GM12878 (cell line): ENCODE results near the gene HNRNPA1. TPM values are rescaled to one million over a fixed set of nuclear protein-coding genes. Genes with fewer than 3 reads are reported as not detected.
A peak's percentile ranks its signal among the peaks of the same experiment; 100 is the strongest.
"Not testable (repeated sequence)": the region's sequence is repeated elsewhere in the genome, so short reads cannot be mapped to it uniquely, and the experiment has no call there.

Source experiments
- ATAC-seq: fragments of 200-7000 bp; cut with Tn5 transposase; 3 replicates; pipeline ENCODE4 v1.9.1; 2020; ENCODE audit warnings: mild to moderate bottlenecking, moderate library complexity
- BruUV-seq: library from RNA; stranded (reverse); fragments of 400-500 nt; replicated peaks from 2 replicates; lab custom pipeline; 2021; lab: Mats Ljungman, UMichigan
- CTCF ChIA-PET: fragments of 300-600 bp; sonication (Branson Sonifier 250); formaldehyde crosslinking; extraction: SDS; loops from one replicate; lab custom pipeline; 2021; ENCODE audit warnings: inconsistent platforms; lab: Yijun Ruan, JAX
- POLR2A ChIA-PET: fragments of 350-600 bp; formaldehyde crosslinking; extraction: SDS; loops from one replicate; lab custom pipeline; 2021; ENCODE audit warnings: inconsistent platforms; lab: Charles Lee
- RAD21 ChIA-PET: fragments of 300-600 bp; sonication (Branson Sonifier 250); formaldehyde crosslinking; loops from one replicate; lab custom pipeline; 2023; ENCODE audit warnings: antibody characterized with exemption; ENCODE audit not compliant: unreplicated experiment; lab: Charles Lee
- SMC1A ChIA-PET: fragments of 300-600 bp; sonication (Branson Sonifier 250); formaldehyde crosslinking; loops from one replicate; lab custom pipeline; 2023; ENCODE audit not compliant: unreplicated experiment, uncharacterized antibody; lab: Charles Lee
- DNase-seq: peaks from one replicate; pipeline ENCODE4 v3.0.0-alpha.2; 2011; ENCODE audit warnings: low read depth, low spot score
- FAIRE-seq: peaks from 3 replicates; lab custom pipeline; 2011; peaks lifted over from hg19 to GRCh38; lab: Jason Lieb, UNC
- H2AFZ ChIP-seq: 2 replicates; pipeline ENCODE4 v1.6.0; 2011; ENCODE audit warnings: low read depth, low read length, control low read depth; ENCODE audit not compliant: control insufficient read depth
- H3K27ac ChIP-seq: 2 replicates; pipeline ENCODE4 v1.5.1; 2011; ENCODE audit warnings: control low read depth; ENCODE audit not compliant: control insufficient read depth, insufficient read depth
- H3K27me3 ChIP-seq, 2 experiments: replicated peaks in 1 of 2; 2 replicates each; pipeline versions ENCODE4 v1.6.0 to v1.6.1; 2011; ENCODE audit warnings: low read length in 1 of 2; ENCODE audit not compliant: control insufficient read depth in 2 of 2, insufficient read depth in 2 of 2
- H3K36me3 ChIP-seq, 2 experiments: 2 replicates each; pipeline ENCODE4 v1.5.1; 2011; ENCODE audit warnings: low read length in 1 of 2; ENCODE audit not compliant: control insufficient read depth in 2 of 2, insufficient read depth in 2 of 2
- H3K4me1 ChIP-seq: 2 replicates; pipeline ENCODE4 v1.6.1; 2011; ENCODE audit warnings: mild to moderate bottlenecking, low read length, moderate library complexity, mixed read lengths; ENCODE audit not compliant: control insufficient read depth, insufficient read depth
- H3K4me2 ChIP-seq: 2 replicates; pipeline ENCODE4 v1.6.0; 2011; ENCODE audit warnings: control low read depth; ENCODE audit not compliant: control insufficient read depth, insufficient read depth
- H3K4me3 ChIP-seq: fragments of 200-600 bp; sonication (generic); 2 replicates; pipeline ENCODE4 v1.5.1; 2016
- H3K79me2 ChIP-seq: 2 replicates; pipeline ENCODE4 v1.6.0; 2011; ENCODE audit warnings: low read length; ENCODE audit not compliant: control insufficient read depth, insufficient read depth
- H3K9ac ChIP-seq: 2 replicates; pipeline ENCODE4 v1.8.0; 2011; ENCODE audit warnings: low read length, control low read depth, mixed read lengths; ENCODE audit not compliant: control insufficient read depth, insufficient read depth
- H3K9me3 ChIP-seq: replicated peaks from 3 replicates; pipeline ENCODE4 v1.5.1; 2011; ENCODE audit warnings: mild to moderate bottlenecking, low read length; ENCODE audit not compliant: control insufficient read depth, insufficient read depth
- H4K20me1 ChIP-seq: 2 replicates; pipeline ENCODE4 v1.6.0; 2011; ENCODE audit not compliant: control insufficient read depth, insufficient read depth
- BCL3 ChIP-seq: IDR thresholded peaks from 2 replicates; pipeline ENCODE4 v1.6.1; 2011; ENCODE audit warnings: borderline replicate concordance, low read depth, mild to moderate bottlenecking, moderate library complexity, low read length; ENCODE audit not compliant: insufficient read depth, poor library complexity, severe bottlenecking
- CEBPB ChIP-seq, 2 experiments: fragments of 150-350 bp in 1 of 2; IDR thresholded peaks; 2 replicates each; pipeline ENCODE4 v1.6.1; 2012 to 2014; ENCODE audit warnings: low read depth in 2 of 2, low read length in 2 of 2, borderline replicate concordance in 1 of 2, inconsistent platforms in 1 of 2
- KLF5 ChIP-seq: fragments of 450-650 bp; IDR thresholded peaks from 2 replicates; pipeline ENCODE4 v1.6.1; 2014; ENCODE audit warnings: mild to moderate bottlenecking; ENCODE audit not compliant: partially characterized antibody
- MLLT1 ChIP-seq: fragments of 450-650 bp; IDR thresholded peaks from 2 replicates; pipeline ENCODE4 v1.6.1; 2016; ENCODE audit warnings: mild to moderate bottlenecking
- PKNOX1 ChIP-seq: fragments of 450-650 bp; IDR thresholded peaks from 2 replicates; pipeline ENCODE4 v1.6.1; 2016; ENCODE audit warnings: mild to moderate bottlenecking
- SKIL ChIP-seq: fragments of 450-650 bp; IDR thresholded peaks from 2 replicates; pipeline ENCODE4 v1.6.1; 2017; ENCODE audit warnings: mild to moderate bottlenecking, low read depth, inconsistent platforms; ENCODE audit not compliant: poor library complexity, severe bottlenecking
- USF2 ChIP-seq: IDR thresholded peaks from 2 replicates; pipeline ENCODE4 v1.6.1; 2011; ENCODE audit warnings: low read depth, low read length, improper control_type of control experiment, borderline replicate concordance
- WGBS: methylation state at CpG from one replicate; pipeline ENCODE4 v1.1.6; 2016; ENCODE audit warnings: low lambda C conversion rate; ENCODE audit not compliant: insufficient replicate concordance, insufficient coverage; ENCODE audit errors: missing lambda C conversion rate; 5-methylcytosine and 5-hydroxymethylcytosine counted together
- in situ Hi-C: fragments of 300-500 bp; cut with MboI; formaldehyde crosslinking; loops from 9 replicates; pipeline ENCODE4 v1.14.3; 2018; ENCODE audit warnings: mixed read lengths
- intact Hi-C: fragments of 100-400 bp; cut with micrococcal nuclease; formaldehyde crosslinking; loops from one replicate; pipeline ENCODE4 v1.14.2; 2022; ENCODE audit not compliant: unreplicated experiment
- polyA plus RNA-seq, 11 experiments: library from polyadenylated mRNA; depleted of rRNA in 4 of 11; unstranded in 6 of 11; stranded (reverse) in 5 of 11; fragments of >200 nt; fragmentation: Nextera tagmentation in 4 of 11; fragmentation: Illumina TruSeq in 1 of 11; extraction: Ambion mirVana in 4 of 11; extraction: Trizol in 1 of 11; gene quantifications; 1 replicate in 1 of 11; 2 replicates in 10 of 11; pipeline versions ENCODE4 v1.2.1 to v1.2.3, GENCODE V29; 2011 to 2016; ENCODE audit warnings: inconsistent platforms in 2 of 11, missing spikeins in 2 of 11, low read depth in 1 of 11
- total RNA-seq, 4 experiments: library from RNA; depleted of rRNA in 3 of 4; stranded (reverse); fragments of >200 nt in 3 of 4; fragmentation: Illumina TruSeq in 1 of 4; extraction: Trizol in 1 of 4; gene quantifications; 2 replicates each; pipeline versions ENCODE4 v1.2.1 to v1.2.3, GENCODE V29; 2013 to 2021

HNRNPA1 gene
- total and polyA plus RNA-seq, 10 of the 15 experiments (the other 5 are each of a cell fraction or from before 2014, with no cell fraction given): 630 to 2,342 (median 1,407) TPM

GRCh38 chr12:54280468-54281260, at the start of gene HNRNPA1 (continued):
- TF ChIP-seq SKIL (no peak), PKNOX1 (peak; percentile 99), BCL3 (no peak), KLF5 (no peak), MLLT1 (peak; percentile 96), CEBPB (IDR thresholded peaks at IDR 0.05; ENCODE audit: borderline replicate concordance in 1 of 2, low read depth in 2 of 2, low read length in 2 of 2) (no peak), USF2 (no peak; the same call in 1 of the 2 replicates)

- H3K79me2 ChIP-seq, H4K20me1 ChIP-seq, H3K36me3 ChIP-seq, H2AFZ ChIP-seq, H3K27ac ChIP-seq, in situ Hi-C loops, BruUV-seq, H3K27me3 ChIP-seq, H3K4me1 ChIP-seq, FAIRE-seq, H3K9me3 ChIP-seq, ATAC-seq, H3K9ac ChIP-seq, intact Hi-C loops, H3K4me2 ChIP-seq, H3K4me3 ChIP-seq, DNase-seq: not testable (repeated sequence)
- CTCF ChIA-PET: interaction anchor here (0.8 to 1.3 kb wide), 5 partner anchors 10 to 105 kb away, joined by 3 to 5 read pairs (median 3); no protein-coding TSS in a partner anchor
- RAD21 ChIA-PET: interaction anchor here (0.6 kb wide), 2 partner anchors 12 to 232 kb away, joined by 3 read pairs; no protein-coding TSS in a partner anchor
- POLR2A ChIA-PET: interaction anchor here (0.7 to 1.0 kb wide), 2 partner anchors 8 to 29 kb away, joined by 3 to 4 read pairs; no protein-coding TSS in a partner anchor
- 92% methylated on average over 3 of the region's 3 CpGs for WGBS
- SMC1A ChIA-PET: interaction anchor here (1.6 kb wide), 1 partner anchor 9 kb away, joined by 4 read pairs; no protein-coding TSS in a partner anchor
Measured at GRCh38 chr12:54231269-54231668, 49.3 kb upstream of the HNRNPA1 start.
